ENCODE measurements around the gene TRNP1.

The TRNP1 gene

DNA sequence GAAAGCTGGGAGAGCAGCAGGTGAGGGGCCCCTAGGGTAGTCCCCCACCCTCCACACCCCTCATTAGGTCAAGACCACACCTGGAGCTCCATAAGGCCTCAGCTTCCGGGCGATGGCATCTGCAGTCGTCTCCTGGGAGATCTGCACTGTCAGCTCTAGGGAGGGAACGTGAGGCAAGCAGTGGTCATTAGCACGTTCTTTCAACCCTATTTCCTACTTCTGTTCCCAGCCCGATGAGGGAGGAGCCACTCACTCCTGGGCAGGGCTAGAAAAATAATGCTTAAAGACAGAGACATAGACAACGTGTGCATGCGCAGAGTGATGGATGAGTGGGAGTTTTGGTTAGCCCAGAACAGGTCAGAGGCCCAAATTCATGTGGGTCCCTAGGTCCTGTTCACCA is 42.9 kb upstream of the TRNP1 start:
- H3K9me3 ChIP-seq (ENCODE audit: insufficient read depth, low read length): no peaks in the 10 kb centered on the region
- H3K4me3 ChIP-seq (ENCODE audit: insufficient read length, low read depth): no peak overlapping the region
- H3K36me3 ChIP-seq (ENCODE audit: insufficient read depth, insufficient read length, low read length): peaks cover 31% of the 10 kb centered on the region
- H3K4me1 ChIP-seq (ENCODE audit: insufficient read depth, insufficient read length): no peaks in the 10 kb centered on the region
- no peaks in the 10 kb centered on the region for H3K27me3 ChIP-seq (ENCODE audit: insufficient read depth, insufficient read length)
- no peak overlapping the region for H3K9ac ChIP-seq (ENCODE audit: insufficient read length, low read depth)
- TF ChIP-seq YY1 (IDR thresholded peaks at IDR 0.05; ENCODE audit: insufficient read depth, insufficient read length) (no peak), ZNF274 (IDR thresholded peaks at IDR 0.05; ENCODE audit: low read depth, low read length) (no peak), SUZ12 (IDR thresholded peaks at IDR 0.05; ENCODE audit: extremely low read depth, insufficient read depth, insufficient read length) (no peak)
- DNase-seq (ENCODE audit: low read depth, low spot score): no peak

DNA sequence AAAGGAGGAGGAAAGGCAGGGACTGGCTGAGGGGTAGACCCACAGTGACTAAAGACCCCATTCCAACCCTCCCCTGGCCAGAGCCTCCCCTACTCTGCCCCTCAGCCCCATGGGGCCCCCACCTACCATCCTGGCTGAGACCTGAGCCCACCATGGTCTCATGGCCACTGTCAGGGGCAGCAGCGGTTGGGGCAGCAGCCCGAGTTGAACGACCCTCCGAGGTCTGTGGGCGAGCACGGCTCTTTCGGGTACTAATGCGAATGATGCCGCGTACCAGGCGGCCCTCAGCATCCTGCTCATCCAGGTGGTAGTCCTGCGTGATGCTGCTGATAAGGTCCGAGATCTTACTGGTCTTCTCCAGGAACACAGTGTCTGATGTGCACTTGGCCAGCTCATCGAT is 42.3 kb upstream of the TRNP1 start:
- Histone ChIP-seq H3K4me1 (ENCODE audit: insufficient read depth, insufficient read length) (no peaks in the 10 kb centered on the region), H3K9ac (ENCODE audit: insufficient read length, low read depth) (no peak overlapping the region)
- TF ChIP-seq YY1 (IDR thresholded peaks at IDR 0.05; ENCODE audit: insufficient read depth, insufficient read length) (no peak), ZNF274 (IDR thresholded peaks at IDR 0.05; ENCODE audit: low read depth, low read length) (no peak), SUZ12 (IDR thresholded peaks at IDR 0.05; ENCODE audit: extremely low read depth, insufficient read depth, insufficient read length) (no peak)

DNA sequence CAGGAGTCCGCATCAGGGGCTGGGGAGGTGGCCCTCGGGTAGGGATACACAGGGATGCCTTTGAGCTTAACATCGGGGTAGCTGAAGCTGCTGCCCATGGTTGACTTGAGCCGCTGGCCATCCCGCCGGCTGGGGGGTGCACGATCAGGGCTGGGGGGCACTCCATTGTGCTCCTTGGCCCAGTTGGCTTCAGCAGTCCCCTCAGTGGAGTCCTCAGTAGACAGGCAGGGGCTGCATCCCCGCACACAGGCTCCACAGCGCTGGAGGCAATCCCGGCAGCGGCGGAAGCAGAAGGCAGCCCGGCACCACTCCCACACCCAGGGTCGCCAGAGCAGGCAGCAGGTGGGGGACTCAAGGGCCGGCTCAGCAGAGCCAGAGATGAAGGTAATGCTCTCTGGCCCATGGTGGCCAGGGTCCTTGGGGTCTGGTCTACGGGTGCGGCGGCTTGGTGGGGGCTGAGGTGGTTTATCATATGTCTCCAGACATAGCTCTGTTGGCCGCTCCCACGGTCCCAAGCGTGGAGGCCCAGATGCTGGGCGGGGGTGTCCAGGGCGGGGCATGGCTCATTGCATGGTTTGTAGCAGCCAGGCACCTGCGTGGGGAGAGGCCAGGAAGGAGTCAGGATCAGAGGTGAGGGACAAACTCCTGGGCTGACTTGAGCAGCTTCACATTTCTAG is 41.5 kb upstream of the TRNP1 start:
- no peak for TF ChIP-seq SUZ12 (IDR thresholded peaks at IDR 0.05; ENCODE audit: extremely low read depth, insufficient read depth, insufficient read length)
- no peak for TF ChIP-seq ZNF274 (IDR thresholded peaks at IDR 0.05; ENCODE audit: low read depth, low read length)
- TF ChIP-seq YY1 (IDR thresholded peaks at IDR 0.05; ENCODE audit: insufficient read depth, insufficient read length): no peak
- Histone ChIP-seq H3K4me3 (ENCODE audit: insufficient read length, low read depth) (no peak overlapping the region), H3K36me3 (ENCODE audit: insufficient read depth, insufficient read length, low read length) (peaks cover 17% of the 10 kb centered on the region), H3K4me1 (ENCODE audit: insufficient read depth, insufficient read length) (no peaks in the 10 kb centered on the region), H3K9me3 (ENCODE audit: insufficient read depth, low read length) (no peaks in the 10 kb centered on the region), H3K27me3 (ENCODE audit: insufficient read depth, insufficient read length) (no peaks in the 10 kb centered on the region), H3K9ac (ENCODE audit: insufficient read length, low read depth) (no peak overlapping the region)
- no peak for DNase-seq (ENCODE audit: low read depth, low spot score)

More for the DNA sequence above, 42.3 kb upstream of the TRNP1 start:
- Histone ChIP-seq H3K9me3 (ENCODE audit: insufficient read depth, low read length) (no peaks in the 10 kb centered on the region), H3K36me3 (ENCODE audit: insufficient read depth, insufficient read length, low read length) (peaks cover 25% of the 10 kb centered on the region), H3K27me3 (ENCODE audit: insufficient read depth, insufficient read length) (no peaks in the 10 kb centered on the region), H3K4me3 (ENCODE audit: insufficient read length, low read depth) (no peak overlapping the region)
- no peak for DNase-seq (ENCODE audit: low read depth, low spot score)

DNA sequence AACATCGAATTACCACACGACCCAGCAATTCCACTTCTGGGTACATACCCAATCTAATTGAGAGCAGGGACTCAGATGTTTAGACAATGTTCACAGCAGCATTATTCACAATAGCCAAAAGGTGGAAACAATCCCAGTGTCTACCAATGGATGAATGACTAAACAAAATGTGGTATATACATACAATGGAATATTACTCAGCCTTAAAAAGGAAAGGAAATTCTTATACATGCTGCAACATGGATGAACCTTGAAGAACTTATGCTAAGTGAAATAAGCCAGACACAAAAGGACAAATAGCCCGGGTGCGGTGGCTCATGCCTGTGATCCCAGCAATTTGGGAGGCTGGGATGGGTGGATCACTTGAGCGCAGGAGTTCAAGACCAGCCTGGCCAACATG is 40.1 kb upstream of the TRNP1 start:
- H3K4me3 ChIP-seq (ENCODE audit: insufficient read length, low read depth): no peak overlapping the region
- no peaks in the 10 kb centered on the region for H3K9me3 ChIP-seq (ENCODE audit: insufficient read depth, low read length)
- no peaks in the 10 kb centered on the region for H3K4me1 ChIP-seq (ENCODE audit: insufficient read depth, insufficient read length)

DNA sequence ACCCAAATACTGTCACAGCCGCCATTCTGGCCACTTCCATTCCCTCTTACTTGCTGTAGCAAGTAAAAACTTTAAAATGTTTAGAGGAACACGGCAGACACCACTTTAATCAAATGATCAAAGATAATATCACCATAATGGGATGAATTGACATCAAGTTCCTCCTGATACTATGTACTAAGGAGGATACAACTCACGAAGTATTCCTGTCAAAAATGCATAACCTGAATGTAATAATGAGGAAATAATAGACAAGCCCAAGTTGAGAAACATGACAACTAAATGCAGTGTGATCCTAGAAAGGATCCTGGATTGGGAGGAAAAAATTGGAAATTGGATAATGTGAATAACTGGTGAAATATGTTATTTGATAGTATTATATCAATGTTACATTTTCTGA is 37.2 kb upstream of the TRNP1 start:
- no peak overlapping the region for H3K4me3 ChIP-seq (ENCODE audit: insufficient read length, low read depth)
- H3K4me1 ChIP-seq (ENCODE audit: insufficient read depth, insufficient read length): no peaks in the 10 kb centered on the region
- no peak for TF ChIP-seq ZNF274 (IDR thresholded peaks at IDR 0.05; ENCODE audit: low read depth, low read length)
- no peak for TF ChIP-seq YY1 (IDR thresholded peaks at IDR 0.05; ENCODE audit: insufficient read depth, insufficient read length)
- no peaks in the 10 kb centered on the region for H3K9me3 ChIP-seq (ENCODE audit: insufficient read depth, low read length)
- DNase-seq (ENCODE audit: low read depth, low spot score): no peak
- H3K36me3 ChIP-seq (ENCODE audit: insufficient read depth, insufficient read length, low read length): peaks cover 3% of the 10 kb centered on the region
- H3K9ac ChIP-seq (ENCODE audit: insufficient read length, low read depth): no peak overlapping the region
- peaks cover 30% of the 10 kb centered on the region for H3K27me3 ChIP-seq (ENCODE audit: insufficient read depth, insufficient read length)

More for the DNA sequence above, 40.1 kb upstream of the TRNP1 start:
- Histone ChIP-seq H3K9ac (ENCODE audit: insufficient read length, low read depth) (no peak overlapping the region), H3K36me3 (ENCODE audit: insufficient read depth, insufficient read length, low read length) (peaks cover 7% of the 10 kb centered on the region), H3K27me3 (ENCODE audit: insufficient read depth, insufficient read length) (peaks cover under 1% of the 10 kb centered on the region)
- DNase-seq (ENCODE audit: low read depth, low spot score): no peak
- no peak for TF ChIP-seq ZNF274 (IDR thresholded peaks at IDR 0.05; ENCODE audit: low read depth, low read length)
- no peak for TF ChIP-seq YY1 (IDR thresholded peaks at IDR 0.05; ENCODE audit: insufficient read depth, insufficient read length)
- no peak for TF ChIP-seq SUZ12 (IDR thresholded peaks at IDR 0.05; ENCODE audit: extremely low read depth, insufficient read depth, insufficient read length)

DNA sequence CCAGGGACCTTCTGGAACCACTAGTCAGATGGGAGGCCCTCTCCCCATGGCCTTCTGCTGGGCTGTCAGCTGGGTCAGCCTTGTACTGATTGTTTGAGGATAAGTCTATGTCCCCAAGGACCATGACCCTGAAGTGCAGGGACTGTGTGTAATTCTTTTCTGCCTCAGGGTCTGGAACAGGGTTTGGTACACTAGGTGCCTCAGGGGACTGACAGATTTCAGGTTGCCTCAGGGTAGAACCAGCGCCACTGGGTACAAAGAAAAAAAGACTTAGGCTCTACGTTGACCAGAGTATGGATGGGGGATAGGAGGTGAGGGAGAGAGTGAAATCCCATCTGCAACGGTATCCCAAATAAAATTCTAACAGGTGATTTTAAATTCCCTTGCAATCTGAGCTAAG is 36.2 kb upstream of the TRNP1 start:
- H3K27me3 ChIP-seq (ENCODE audit: insufficient read depth, insufficient read length): peaks cover 40% of the 10 kb centered on the region
- no peaks in the 10 kb centered on the region for H3K9me3 ChIP-seq (ENCODE audit: insufficient read depth, low read length)
- H3K4me3 ChIP-seq (ENCODE audit: insufficient read length, low read depth): no peak overlapping the region
- no peak for TF ChIP-seq YY1 (IDR thresholded peaks at IDR 0.05; ENCODE audit: insufficient read depth, insufficient read length)
- TF ChIP-seq ZNF274 (IDR thresholded peaks at IDR 0.05; ENCODE audit: low read depth, low read length): no peak
- TF ChIP-seq SUZ12 (IDR thresholded peaks at IDR 0.05; ENCODE audit: extremely low read depth, insufficient read depth, insufficient read length): no peak
- no peak overlapping the region for H3K9ac ChIP-seq (ENCODE audit: insufficient read length, low read depth)
- H3K36me3 ChIP-seq (ENCODE audit: insufficient read depth, insufficient read length, low read length): no peaks in the 10 kb centered on the region
- DNase-seq (ENCODE audit: low read depth, low spot score): no peak
- H3K4me1 ChIP-seq (ENCODE audit: insufficient read depth, insufficient read length): no peaks in the 10 kb centered on the region

DNA sequence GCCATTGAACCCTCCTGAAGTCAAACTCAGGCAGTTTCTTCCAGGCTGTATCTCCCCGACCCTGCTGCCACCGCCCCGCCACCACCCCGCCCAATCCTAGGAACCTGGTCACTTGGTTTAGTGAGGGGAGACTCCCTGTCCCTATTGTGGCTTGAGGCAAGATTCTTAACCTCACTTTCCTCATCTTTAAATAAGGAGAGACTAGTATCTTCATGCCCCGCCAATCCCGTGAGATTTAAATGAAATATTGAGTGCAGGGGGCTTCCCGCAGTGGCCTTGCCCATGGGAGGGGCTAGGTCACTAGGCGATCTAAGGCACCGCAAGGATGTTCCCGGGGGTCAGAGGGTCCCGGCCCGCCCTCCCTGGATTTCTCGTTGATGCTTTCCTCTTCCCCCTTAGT is 34.2 kb upstream of the TRNP1 start:
- no peak for DNase-seq (ENCODE audit: low read depth, low spot score)
- Histone ChIP-seq H3K4me1 (ENCODE audit: insufficient read depth, insufficient read length) (no peaks in the 10 kb centered on the region), H3K9me3 (ENCODE audit: insufficient read depth, low read length) (no peaks in the 10 kb centered on the region), H3K9ac (ENCODE audit: insufficient read length, low read depth) (no peak overlapping the region), H3K36me3 (ENCODE audit: insufficient read depth, insufficient read length, low read length) (no peaks in the 10 kb centered on the region), H3K27me3 (ENCODE audit: insufficient read depth, insufficient read length) (peaks cover 44% of the 10 kb centered on the region), H3K4me3 (ENCODE audit: insufficient read length, low read depth) (peak overlapping the region; percentile 89)
- TF ChIP-seq SUZ12 (IDR thresholded peaks at IDR 0.05; ENCODE audit: extremely low read depth, insufficient read depth, insufficient read length) (no peak), ZNF274 (IDR thresholded peaks at IDR 0.05; ENCODE audit: low read depth, low read length) (no peak), YY1 (IDR thresholded peaks at IDR 0.05; ENCODE audit: insufficient read depth, insufficient read length) (no peak)
